Loucy (cell line): ENCODE data around the gene DRC1.

Experiments
- H2AFZ ChIP-seq: fragments of 200-600 bp; sonication (generic); 2 replicates; pipeline ENCODE4 v1.6.0; 2016; ENCODE audit warnings: antibody characterized with exemption, mild to moderate bottlenecking, low read length, moderate library complexity
- H3F3A ChIP-seq: fragments of 200-600 bp; 2 replicates; pipeline ENCODE4 v1.6.0; 2016; ENCODE audit warnings: antibody characterized with exemption, low read depth, mild to moderate bottlenecking
- H3K27me3 ChIP-seq: fragments of 200-600 bp; sonication (generic); 2 replicates; pipeline ENCODE4 v1.6.1; 2014; ENCODE audit warnings: low read length, mild to moderate bottlenecking; ENCODE audit not compliant: insufficient read depth, poor library complexity, severe bottlenecking
- H3K36me3 ChIP-seq: fragments of 200-600 bp; sonication (generic); 2 replicates; pipeline ENCODE4 v1.6.1; 2016; ENCODE audit warnings: low read length; ENCODE audit not compliant: insufficient read depth
- H3K4me1 ChIP-seq: fragments of 200-600 bp; sonication (generic); 2 replicates; pipeline ENCODE4 v1.5.1; 2014; ENCODE audit warnings: low read length, mild to moderate bottlenecking; ENCODE audit not compliant: insufficient read depth, poor library complexity, severe bottlenecking
- H3K4me2 ChIP-seq: fragments of 200-600 bp; sonication (generic); 2 replicates; pipeline ENCODE4 v1.6.0; 2014; ENCODE audit warnings: antibody characterized with exemption, low read length, low read depth, mild to moderate bottlenecking; ENCODE audit not compliant: poor library complexity, severe bottlenecking
- H3K4me3 ChIP-seq: fragments of 200-600 bp; sonication (generic); 2 replicates; pipeline ENCODE4 v1.5.1; 2014; ENCODE audit warnings: low read length, mild to moderate bottlenecking, mixed read lengths; ENCODE audit not compliant: poor library complexity, severe bottlenecking
- H3K79me2 ChIP-seq: fragments of 200-600 bp; sonication (generic); 2 replicates; pipeline ENCODE4 v1.6.1; 2014; ENCODE audit warnings: low read length; ENCODE audit not compliant: insufficient read depth
- H3K9ac ChIP-seq: fragments of 200-600 bp; sonication (generic); 2 replicates; pipeline ENCODE4 v1.6.0; 2014; ENCODE audit warnings: mild to moderate bottlenecking, low read depth, low read length, moderate library complexity; ENCODE audit not compliant: poor library complexity, severe bottlenecking
- H3K9me2 ChIP-seq: fragments of 200-600 bp; sonication (generic); replicated peaks from 2 replicates; pipeline ENCODE4 v1.6.1; 2016; ENCODE audit warnings: low read depth, low read length, mixed read lengths
- H3K9me3 ChIP-seq: fragments of 200-600 bp; sonication (generic); 2 replicates; pipeline ENCODE4 v1.6.1; 2014; ENCODE audit warnings: mild to moderate bottlenecking, antibody characterized with exemption, low read length, low read depth; ENCODE audit not compliant: insufficient read depth
- H4K20me1 ChIP-seq: fragments of 200-600 bp; sonication (generic); 2 replicates; pipeline ENCODE4 v1.6.0; 2014; ENCODE audit warnings: antibody characterized with exemption, low read length, mild to moderate bottlenecking; ENCODE audit not compliant: insufficient read depth, poor library complexity, severe bottlenecking
- EZH2phosphoT487 ChIP-seq: fragments of 200-600 bp; IDR thresholded peaks from 2 replicates; pipeline ENCODE4 v1.6.1; 2018; ENCODE audit warnings: antibody characterized with exemption, mild to moderate bottlenecking, moderate library complexity, borderline replicate concordance
- TF ChIP-seq, protein P1 (sequence below): fragments of 200-600 bp; sonication (generic); conservative IDR thresholded peaks from 2 replicates; pipeline ENCODE4 v1.5.1; 2014; ENCODE audit warnings: mild to moderate bottlenecking, antibody characterized with exemption, low read length

The DRC1 gene

DNA sequence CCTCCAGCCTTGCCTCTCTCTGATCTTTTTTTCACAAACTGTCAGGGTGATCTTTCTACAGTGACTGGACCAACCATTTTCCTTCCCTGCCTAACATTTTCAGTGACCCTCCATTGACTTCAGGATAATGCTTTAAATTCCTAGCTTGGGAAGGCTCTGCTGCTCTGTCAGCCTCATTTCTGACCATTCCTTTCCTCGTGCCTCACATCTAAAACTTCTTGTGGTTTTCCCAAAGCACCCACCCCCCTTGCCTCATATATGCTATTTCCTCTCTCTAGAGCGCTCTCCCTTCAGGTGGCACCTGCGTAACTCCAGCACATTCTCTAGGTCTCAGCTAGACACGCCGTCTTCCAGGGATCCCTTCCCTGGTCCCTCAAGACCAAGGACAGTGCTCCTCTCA is 37.2 kb downstream of the DRC1 start:
- Histone ChIP-seq H3K36me3 (no peaks in the 10 kb centered on the region), H3F3A (no peaks in the 10 kb centered on the region)

DNA sequence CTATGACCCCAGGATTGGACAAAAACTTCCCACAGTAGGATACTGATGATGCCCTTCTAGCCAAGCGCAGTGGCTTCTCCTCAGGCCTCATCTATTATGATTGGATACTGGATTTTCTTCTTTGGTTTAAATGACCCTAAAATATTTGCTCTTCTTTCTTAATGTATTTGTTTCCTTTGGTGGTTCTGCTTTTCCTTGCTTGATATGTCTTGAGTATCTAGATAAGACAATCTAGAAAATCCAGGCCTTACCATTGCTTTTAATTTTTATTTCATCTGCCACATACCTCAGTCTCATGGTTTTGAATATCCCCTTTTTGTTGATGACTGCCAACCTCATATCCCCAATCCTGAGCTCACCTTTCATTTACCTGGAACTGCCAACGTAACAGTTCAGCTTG is 40.6 kb downstream of the DRC1 start:
- no peaks in the 10 kb centered on the region for H3F3A ChIP-seq
- no peak overlapping the region for H3K4me3 ChIP-seq
- H3K9me2 ChIP-seq = no peaks in the 10 kb centered on the region
- no peaks in the 10 kb centered on the region for H3K79me2 ChIP-seq
- H4K20me1 ChIP-seq = no peaks in the 10 kb centered on the region
- H3K9ac ChIP-seq = no peak overlapping the region
- no peak overlapping the region for H3K4me2 ChIP-seq
- H2AFZ ChIP-seq = no peak overlapping the region
- H3K27me3 ChIP-seq = no peaks in the 10 kb centered on the region
- H3K4me1 ChIP-seq = no peaks in the 10 kb centered on the region
- H3K9me3 ChIP-seq = no peaks in the 10 kb centered on the region
- H3K36me3 ChIP-seq = no peaks in the 10 kb centered on the region
- TF ChIP-seq, protein P1, sequence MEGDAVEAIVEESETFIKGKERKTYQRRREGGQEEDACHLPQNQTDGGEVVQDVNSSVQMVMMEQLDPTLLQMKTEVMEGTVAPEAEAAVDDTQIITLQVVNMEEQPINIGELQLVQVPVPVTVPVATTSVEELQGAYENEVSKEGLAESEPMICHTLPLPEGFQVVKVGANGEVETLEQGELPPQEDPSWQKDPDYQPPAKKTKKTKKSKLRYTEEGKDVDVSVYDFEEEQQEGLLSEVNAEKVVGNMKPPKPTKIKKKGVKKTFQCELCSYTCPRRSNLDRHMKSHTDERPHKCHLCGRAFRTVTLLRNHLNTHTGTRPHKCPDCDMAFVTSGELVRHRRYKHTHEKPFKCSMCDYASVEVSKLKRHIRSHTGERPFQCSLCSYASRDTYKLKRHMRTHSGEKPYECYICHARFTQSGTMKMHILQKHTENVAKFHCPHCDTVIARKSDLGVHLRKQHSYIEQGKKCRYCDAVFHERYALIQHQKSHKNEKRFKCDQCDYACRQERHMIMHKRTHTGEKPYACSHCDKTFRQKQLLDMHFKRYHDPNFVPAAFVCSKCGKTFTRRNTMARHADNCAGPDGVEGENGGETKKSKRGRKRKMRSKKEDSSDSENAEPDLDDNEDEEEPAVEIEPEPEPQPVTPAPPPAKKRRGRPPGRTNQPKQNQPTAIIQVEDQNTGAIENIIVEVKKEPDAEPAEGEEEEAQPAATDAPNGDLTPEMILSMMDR = no peak
- TF ChIP-seq EZH2phosphoT487 = no peak

More for the DNA sequence above, 37.2 kb downstream of the DRC1 start:
- no peak overlapping the region for H3K9ac ChIP-seq
- no peaks in the 10 kb centered on the region for H3K9me2 ChIP-seq
- H3K79me2 ChIP-seq = no peaks in the 10 kb centered on the region
- H3K4me1 ChIP-seq = no peaks in the 10 kb centered on the region
- H3K27me3 ChIP-seq = no peaks in the 10 kb centered on the region
- H3K4me2 ChIP-seq = no peak overlapping the region
- TF ChIP-seq EZH2phosphoT487 = no peak
- TF ChIP-seq, protein P1 = no peak
- no peak overlapping the region for H3K4me3 ChIP-seq
- no peaks in the 10 kb centered on the region for H3K9me3 ChIP-seq
- no peak overlapping the region for H2AFZ ChIP-seq
- H4K20me1 ChIP-seq = no peaks in the 10 kb centered on the region

DNA sequence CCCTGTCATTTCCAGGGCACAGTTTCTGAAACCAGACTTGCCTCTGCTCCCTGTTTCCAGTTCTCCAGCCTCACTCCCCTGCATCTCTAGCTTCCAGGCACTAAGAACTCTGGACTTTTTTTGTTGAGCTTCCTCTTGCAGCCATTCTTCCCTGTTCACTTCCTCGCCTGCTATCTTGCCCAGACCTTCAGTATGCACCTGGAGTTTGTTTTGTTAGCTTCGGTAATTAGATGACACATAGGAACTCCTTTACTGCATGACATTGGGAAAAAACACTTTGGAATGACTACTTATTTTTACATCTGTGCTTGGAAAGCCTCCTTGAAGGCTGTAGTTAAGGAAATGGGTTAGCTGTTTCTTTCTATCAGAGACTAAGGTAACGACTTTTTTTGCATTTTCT is 41.0 kb downstream of the DRC1 start:
- H2AFZ ChIP-seq = no peak overlapping the region
- H4K20me1 ChIP-seq = no peaks in the 10 kb centered on the region
- H3K4me2 ChIP-seq = no peak overlapping the region
- no peak for TF ChIP-seq EZH2phosphoT487
- TF ChIP-seq, protein P1 = no peak
- no peaks in the 10 kb centered on the region for H3F3A ChIP-seq
- H3K9me3 ChIP-seq = no peaks in the 10 kb centered on the region
- H3K27me3 ChIP-seq = no peaks in the 10 kb centered on the region
- H3K79me2 ChIP-seq = no peaks in the 10 kb centered on the region
- no peaks in the 10 kb centered on the region for H3K36me3 ChIP-seq
- H3K9me2 ChIP-seq = no peaks in the 10 kb centered on the region
- no peaks in the 10 kb centered on the region for H3K4me1 ChIP-seq
- no peak overlapping the region for H3K9ac ChIP-seq
- no peak overlapping the region for H3K4me3 ChIP-seq
